Ishikawa (cell line): ENCODE data around the gene NCK2.

Experiments used
- CEBPB ChIP-seq: IDR thresholded peaks from 2 replicates; pipeline ENCODE4 v1.6.1; 2012
- EGR1 ChIP-seq: IDR thresholded peaks from 2 replicates; pipeline ENCODE4 v1.6.1; 2012
- EP300 ChIP-seq: IDR thresholded peaks from 2 replicates; pipeline ENCODE4 v1.6.1; 2012; ENCODE audit warnings: borderline replicate concordance
- RAD21 ChIP-seq: IDR thresholded peaks from 2 replicates; pipeline ENCODE4 v1.6.1; 2012; ENCODE audit warnings: low read depth
- TF ChIP-seq, protein P1 (sequence below): IDR thresholded peaks from 2 replicates; pipeline ENCODE4 v1.6.1; 2012
- TF ChIP-seq, protein P2 (sequence below): IDR thresholded peaks from 2 replicates; pipeline ENCODE4 v1.6.1; 2012; ENCODE audit warnings: low read depth, mild to moderate bottlenecking

DNA sequence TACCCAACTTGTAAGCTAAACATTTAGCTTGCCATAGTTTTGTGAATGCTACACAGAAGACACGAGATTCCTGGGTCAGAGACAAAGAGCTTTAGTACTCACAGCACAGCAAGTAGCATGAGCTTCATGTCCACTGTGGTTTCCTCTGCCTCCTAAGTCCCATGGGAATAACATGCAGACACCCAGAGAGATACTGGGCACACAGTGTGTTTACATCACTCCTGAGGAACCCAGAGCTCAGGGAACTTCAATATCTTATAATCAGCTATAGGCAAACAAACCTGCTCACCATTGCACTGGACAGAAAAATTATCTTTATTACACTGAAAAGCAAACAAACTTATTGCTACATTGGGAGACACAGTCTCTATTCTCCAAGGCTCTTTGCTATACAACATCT, 14.5 kb upstream of the NCK2 start:
- TF ChIP-seq CEBPB, result no peak
- TF ChIP-seq, protein P1, sequence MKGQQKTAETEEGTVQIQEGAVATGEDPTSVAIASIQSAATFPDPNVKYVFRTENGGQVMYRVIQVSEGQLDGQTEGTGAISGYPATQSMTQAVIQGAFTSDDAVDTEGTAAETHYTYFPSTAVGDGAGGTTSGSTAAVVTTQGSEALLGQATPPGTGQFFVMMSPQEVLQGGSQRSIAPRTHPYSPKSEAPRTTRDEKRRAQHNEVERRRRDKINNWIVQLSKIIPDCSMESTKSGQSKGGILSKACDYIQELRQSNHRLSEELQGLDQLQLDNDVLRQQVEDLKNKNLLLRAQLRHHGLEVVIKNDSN, result no peak
- TF ChIP-seq EP300, result no peak
- TF ChIP-seq EGR1, result no peak
- TF ChIP-seq, protein P2, sequence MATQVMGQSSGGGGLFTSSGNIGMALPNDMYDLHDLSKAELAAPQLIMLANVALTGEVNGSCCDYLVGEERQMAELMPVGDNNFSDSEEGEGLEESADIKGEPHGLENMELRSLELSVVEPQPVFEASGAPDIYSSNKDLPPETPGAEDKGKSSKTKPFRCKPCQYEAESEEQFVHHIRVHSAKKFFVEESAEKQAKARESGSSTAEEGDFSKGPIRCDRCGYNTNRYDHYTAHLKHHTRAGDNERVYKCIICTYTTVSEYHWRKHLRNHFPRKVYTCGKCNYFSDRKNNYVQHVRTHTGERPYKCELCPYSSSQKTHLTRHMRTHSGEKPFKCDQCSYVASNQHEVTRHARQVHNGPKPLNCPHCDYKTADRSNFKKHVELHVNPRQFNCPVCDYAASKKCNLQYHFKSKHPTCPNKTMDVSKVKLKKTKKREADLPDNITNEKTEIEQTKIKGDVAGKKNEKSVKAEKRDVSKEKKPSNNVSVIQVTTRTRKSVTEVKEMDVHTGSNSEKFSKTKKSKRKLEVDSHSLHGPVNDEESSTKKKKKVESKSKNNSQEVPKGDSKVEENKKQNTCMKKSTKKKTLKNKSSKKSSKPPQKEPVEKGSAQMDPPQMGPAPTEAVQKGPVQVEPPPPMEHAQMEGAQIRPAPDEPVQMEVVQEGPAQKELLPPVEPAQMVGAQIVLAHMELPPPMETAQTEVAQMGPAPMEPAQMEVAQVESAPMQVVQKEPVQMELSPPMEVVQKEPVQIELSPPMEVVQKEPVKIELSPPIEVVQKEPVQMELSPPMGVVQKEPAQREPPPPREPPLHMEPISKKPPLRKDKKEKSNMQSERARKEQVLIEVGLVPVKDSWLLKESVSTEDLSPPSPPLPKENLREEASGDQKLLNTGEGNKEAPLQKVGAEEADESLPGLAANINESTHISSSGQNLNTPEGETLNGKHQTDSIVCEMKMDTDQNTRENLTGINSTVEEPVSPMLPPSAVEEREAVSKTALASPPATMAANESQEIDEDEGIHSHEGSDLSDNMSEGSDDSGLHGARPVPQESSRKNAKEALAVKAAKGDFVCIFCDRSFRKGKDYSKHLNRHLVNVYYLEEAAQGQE, result no peak
- no peak for TF ChIP-seq RAD21
